Neutrophil (primary cell): ENCODE data around the gene ZNF185.

Experiments used
- H3K27ac ChIP-seq: fragments of 200-600 bp; sonication (generic); 2 replicates; pipeline ENCODE4 v1.5.1; 2016; ENCODE audit warnings: mild to moderate bottlenecking, moderate library complexity
- H3K27me3 ChIP-seq: fragments of 200-600 bp; sonication (generic); 2 replicates; pipeline ENCODE4 v1.6.0; 2016; ENCODE audit warnings: mild to moderate bottlenecking
- H3K36me3 ChIP-seq: fragments of 200-600 bp; sonication (generic); 2 replicates; pipeline ENCODE4 v1.5.1; 2017
- H3K4me1 ChIP-seq, 2 experiments: fragments of 200-600 bp in 1 of 2; sonication (generic) in 1 of 2; 1 replicate in 1 of 2; 2 replicates in 1 of 2; pipeline versions ENCODE4 v1.5.1 to v1.6.1; 2013 to 2016; ENCODE audit warnings: low read depth in 1 of 2, low read length in 1 of 2, mild to moderate bottlenecking in 1 of 2, moderate library complexity in 1 of 2; ENCODE audit not compliant: control insufficient read depth in 1 of 2, insufficient read depth in 1 of 2
- H3K4me3 ChIP-seq, 2 experiments: fragments of 200-600 bp in 1 of 2; sonication (generic) in 1 of 2; 1 replicate in 1 of 2; 2 replicates in 1 of 2; pipeline ENCODE4 v1.5.1; 2013 to 2016; ENCODE audit warnings: low read depth in 1 of 2, low read length in 1 of 2, mild to moderate bottlenecking in 1 of 2, moderate library complexity in 1 of 2
- H3K9me3 ChIP-seq: fragments of 200-600 bp; sonication (generic); 2 replicates; pipeline ENCODE4 v1.5.1; 2016
- CTCF ChIP-seq: fragments of 200-600 bp; sonication (generic); IDR thresholded peaks from 2 replicates; pipeline ENCODE4 v1.5.1; 2016; ENCODE audit warnings: antibody characterized with exemption

Gene ZNF185

GRCh38 chrX:152936306-152936705, 38.4 kb downstream of the ZNF185 start:
- H3K4me3 ChIP-seq = no peak overlapping the region
- TF ChIP-seq CTCF = no peak
- H3K36me3 ChIP-seq = peaks cover 35% of the 10 kb centered on the region
- H3K4me1 ChIP-seq = peaks cover 0 to 4% of the 10 kb centered on the region in 2 experiments
- H3K9me3 ChIP-seq = no peaks in the 10 kb centered on the region
- H3K27me3 ChIP-seq = no peaks in the 10 kb centered on the region
- no peak overlapping the region for H3K27ac ChIP-seq

- H3K27me3 ChIP-seq = no peaks in the 10 kb centered on the region
- no peak overlapping the region for H3K27ac ChIP-seq
- no peak for TF ChIP-seq CTCF
- H3K36me3 ChIP-seq = peaks cover 27% of the 10 kb centered on the region
- no peaks in the 10 kb centered on the region for H3K9me3 ChIP-seq
- peaks cover 4 to 11% of the 10 kb centered on the region in 2 experiments for H3K4me1 ChIP-seq
- H3K4me3 ChIP-seq = no peak overlapping the region
Measured at GRCh38 chrX:152937236-152937635, 39.4 kb downstream of the ZNF185 start.

- peaks cover 21% of the 10 kb centered on the region for H3K36me3 ChIP-seq
- H3K27me3 ChIP-seq = no peaks in the 10 kb centered on the region
- peak overlapping the region; percentile 69 for H3K27ac ChIP-seq
- H3K4me1 ChIP-seq = peaks cover 5 to 13% of the 10 kb centered on the region in 2 experiments
- TF ChIP-seq CTCF = peak; percentile 89
- peak overlapping the region; percentile 56 to 61 for H3K4me3 ChIP-seq
- H3K9me3 ChIP-seq = no peaks in the 10 kb centered on the region
Measured at GRCh38 chrX:152941328-152942076, 43.6 kb downstream of the ZNF185 start.

- H3K4me1 ChIP-seq = peaks cover 5 to 13% of the 10 kb centered on the region in 2 experiments
- H3K4me3 ChIP-seq = peak overlapping the region; percentile 56 to 61
- peaks cover 27% of the 10 kb centered on the region for H3K36me3 ChIP-seq
- H3K9me3 ChIP-seq = no peaks in the 10 kb centered on the region
- no peak for TF ChIP-seq CTCF
- H3K27me3 ChIP-seq = no peaks in the 10 kb centered on the region
- peak overlapping the region; percentile 69 for H3K27ac ChIP-seq
Measured at GRCh38 chrX:152942077-152942442, 44.2 kb downstream of the ZNF185 start.

GRCh38 chrX:152943826-152944225, 46.0 kb downstream of the ZNF185 start:
- H3K4me3 ChIP-seq = no peak overlapping the region
- H3K4me1 ChIP-seq = peaks cover 5 to 13% of the 10 kb centered on the region in 2 experiments
- no peaks in the 10 kb centered on the region for H3K9me3 ChIP-seq
- H3K27me3 ChIP-seq = no peaks in the 10 kb centered on the region
- TF ChIP-seq CTCF = no peak
- H3K27ac ChIP-seq = no peak overlapping the region
- H3K36me3 ChIP-seq = peaks cover 16% of the 10 kb centered on the region
